ENCODE measurements around the gene PRSS12.
"Not testable (repeated sequence)": the region's sequence is repeated elsewhere in the genome, so short reads cannot be mapped to it uniquely, and the experiment has no call there.

DNA sequence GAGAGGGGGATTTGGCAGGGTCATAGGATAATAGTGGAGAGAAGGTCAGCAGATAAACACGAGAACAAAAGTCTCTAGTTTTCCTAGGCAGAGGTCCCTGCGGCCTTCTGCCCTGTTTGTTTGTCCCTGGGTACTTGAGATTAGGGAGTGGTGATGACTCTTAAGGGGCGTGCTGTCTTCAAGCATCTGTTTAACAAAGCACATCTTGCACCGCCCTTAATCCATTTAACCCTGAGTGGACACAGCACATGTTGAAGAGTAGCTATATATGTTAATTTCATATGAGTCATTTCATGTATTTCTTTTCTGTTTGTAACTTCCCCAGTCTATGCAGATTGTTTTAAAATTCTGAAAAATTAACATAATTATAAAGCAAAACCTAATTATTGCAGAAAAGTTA is 47.1 kb upstream of the PRSS12 start:
- not testable (repeated sequence) for TF ChIP-seq EZH2phosphoT487 (IDR thresholded peaks at IDR 0.05; ENCODE audit: borderline replicate concordance, low read depth); CTCF (IDR thresholded peaks at IDR 0.05); POLR2AphosphoS5 (IDR thresholded peaks at IDR 0.05; ENCODE audit: low read depth, low read length); MXI1 (IDR thresholded peaks at IDR 0.05; ENCODE audit: low read depth, low read length); RXRA (IDR thresholded peaks at IDR 0.05; ENCODE audit: borderline replicate concordance, low read depth); RFX5 (IDR thresholded peaks at IDR 0.05; ENCODE audit: low read length); NRF1 (IDR thresholded peaks at IDR 0.05; ENCODE audit: low read depth, low read length); GABPA (IDR thresholded peaks at IDR 0.05; ENCODE audit: low read depth); EP300 (IDR thresholded peaks at IDR 0.05; ENCODE audit: borderline replicate concordance in 1 of 2, low read depth in 1 of 2, low read length in 1 of 2); TCF12 (IDR thresholded peaks at IDR 0.05)
- TF ChIP-seq, protein P1, sequence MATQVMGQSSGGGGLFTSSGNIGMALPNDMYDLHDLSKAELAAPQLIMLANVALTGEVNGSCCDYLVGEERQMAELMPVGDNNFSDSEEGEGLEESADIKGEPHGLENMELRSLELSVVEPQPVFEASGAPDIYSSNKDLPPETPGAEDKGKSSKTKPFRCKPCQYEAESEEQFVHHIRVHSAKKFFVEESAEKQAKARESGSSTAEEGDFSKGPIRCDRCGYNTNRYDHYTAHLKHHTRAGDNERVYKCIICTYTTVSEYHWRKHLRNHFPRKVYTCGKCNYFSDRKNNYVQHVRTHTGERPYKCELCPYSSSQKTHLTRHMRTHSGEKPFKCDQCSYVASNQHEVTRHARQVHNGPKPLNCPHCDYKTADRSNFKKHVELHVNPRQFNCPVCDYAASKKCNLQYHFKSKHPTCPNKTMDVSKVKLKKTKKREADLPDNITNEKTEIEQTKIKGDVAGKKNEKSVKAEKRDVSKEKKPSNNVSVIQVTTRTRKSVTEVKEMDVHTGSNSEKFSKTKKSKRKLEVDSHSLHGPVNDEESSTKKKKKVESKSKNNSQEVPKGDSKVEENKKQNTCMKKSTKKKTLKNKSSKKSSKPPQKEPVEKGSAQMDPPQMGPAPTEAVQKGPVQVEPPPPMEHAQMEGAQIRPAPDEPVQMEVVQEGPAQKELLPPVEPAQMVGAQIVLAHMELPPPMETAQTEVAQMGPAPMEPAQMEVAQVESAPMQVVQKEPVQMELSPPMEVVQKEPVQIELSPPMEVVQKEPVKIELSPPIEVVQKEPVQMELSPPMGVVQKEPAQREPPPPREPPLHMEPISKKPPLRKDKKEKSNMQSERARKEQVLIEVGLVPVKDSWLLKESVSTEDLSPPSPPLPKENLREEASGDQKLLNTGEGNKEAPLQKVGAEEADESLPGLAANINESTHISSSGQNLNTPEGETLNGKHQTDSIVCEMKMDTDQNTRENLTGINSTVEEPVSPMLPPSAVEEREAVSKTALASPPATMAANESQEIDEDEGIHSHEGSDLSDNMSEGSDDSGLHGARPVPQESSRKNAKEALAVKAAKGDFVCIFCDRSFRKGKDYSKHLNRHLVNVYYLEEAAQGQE (IDR thresholded peaks at IDR 0.05; ENCODE audit: low read depth, low read length): not testable (repeated sequence)
- TF ChIP-seq, protein P2, sequence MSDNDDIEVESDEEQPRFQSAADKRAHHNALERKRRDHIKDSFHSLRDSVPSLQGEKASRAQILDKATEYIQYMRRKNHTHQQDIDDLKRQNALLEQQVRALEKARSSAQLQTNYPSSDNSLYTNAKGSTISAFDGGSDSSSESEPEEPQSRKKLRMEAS (IDR thresholded peaks at IDR 0.05; ENCODE audit: low read depth): not testable (repeated sequence)
